Cortex of kidney (tissue), 1 donor: ENCODE data around the gene MAOB.

Experiments
- DNase-seq: peaks from one replicate; lab custom pipeline; 2025; lab: John Stamatoyannopoulos, UW

MAOB gene

DNA sequence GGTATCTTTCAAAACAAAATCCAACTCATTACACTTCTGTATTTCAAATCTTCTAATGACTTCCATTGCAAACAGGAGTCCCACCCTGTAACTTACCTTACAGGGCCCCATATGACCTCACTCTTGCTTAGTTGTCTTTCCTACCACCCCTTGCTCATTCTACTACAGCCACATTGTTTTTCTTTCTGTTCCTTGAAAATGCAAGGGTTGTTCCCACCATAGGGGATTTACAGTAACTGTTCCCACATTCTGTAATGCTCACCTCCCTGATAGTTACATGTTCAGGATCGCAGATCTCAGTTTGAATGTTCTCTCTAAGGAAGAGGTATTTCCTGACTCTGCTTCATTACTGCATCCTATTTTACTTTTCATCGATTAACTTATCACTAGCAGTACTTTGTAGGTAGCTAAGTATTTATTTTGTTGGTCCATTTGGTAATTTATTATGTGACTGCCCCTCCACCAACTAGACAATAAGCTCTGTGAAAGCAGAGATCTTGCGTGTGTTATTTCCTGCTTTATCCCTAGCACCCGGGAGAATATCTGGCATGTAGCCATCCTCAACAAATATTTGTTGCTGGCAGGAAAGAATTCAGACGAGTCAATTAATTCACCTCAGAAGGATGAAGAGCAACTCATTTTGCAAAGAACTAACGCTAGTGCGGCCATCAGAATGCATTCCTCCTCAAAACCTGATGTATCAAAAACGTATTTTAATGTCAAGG, 21.4 kb downstream of the MAOB start:
- DNase-seq: no peak

GRCh38 chrX:43853225-43853828, 28.9 kb downstream of the MAOB start:
- no peak for DNase-seq

DNA sequence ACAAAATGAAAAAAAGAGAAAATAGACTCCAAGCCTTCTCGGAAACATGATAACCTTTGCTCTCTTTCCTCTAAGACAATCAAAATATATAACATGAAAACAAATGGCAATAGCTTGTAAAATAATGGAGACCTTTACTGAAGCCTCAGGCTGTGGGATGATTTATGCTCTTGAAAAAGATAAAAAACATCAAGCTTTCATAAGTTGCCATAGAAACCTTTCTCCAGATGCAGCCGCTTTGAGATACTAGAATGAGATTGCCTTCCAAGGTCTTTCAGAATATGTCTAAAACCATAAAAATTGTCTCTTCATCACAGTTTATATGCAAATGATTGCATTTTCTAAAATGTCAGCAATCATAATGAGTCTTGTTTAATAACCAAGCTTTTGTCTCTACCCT, 31.6 kb downstream of the MAOB start:
- DNase-seq: no peak

- DNase-seq: no peak
These were observed 33.1 kb downstream of the MAOB start for GRCh38 chrX:43849173-43849572.

GRCh38 chrX:43847352-43847751, 34.9 kb downstream of the MAOB start:
- no peak for DNase-seq

DNA sequence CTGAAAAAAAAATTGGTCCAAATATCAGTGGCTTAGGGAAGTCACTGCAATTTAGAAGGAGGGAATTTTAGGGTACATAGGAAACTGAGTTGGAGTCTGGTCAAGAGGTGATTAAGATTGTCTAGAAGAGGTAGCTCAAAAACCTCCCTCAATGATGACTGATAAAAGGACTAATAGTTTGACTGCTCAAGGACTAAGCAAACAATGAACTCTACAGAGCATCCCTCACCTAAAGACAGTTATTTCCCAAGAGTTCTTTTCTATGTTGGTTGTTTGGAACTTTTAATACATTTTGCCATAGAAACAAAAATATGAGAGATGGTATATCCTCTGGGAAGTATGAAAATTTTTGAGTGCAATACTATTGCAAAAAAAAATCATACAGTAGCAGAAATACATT, 35.7 kb downstream of the MAOB start:
- DNase-seq: no peak

GRCh38 chrX:43845776-43846175, 36.5 kb downstream of the MAOB start:
- DNase-seq: no peak

- no peak for DNase-seq
These were observed 42.0 kb downstream of the MAOB start for GRCh38 chrX:43840265-43840664.

- no peak for DNase-seq
These were observed 45.6 kb downstream of the MAOB start for GRCh38 chrX:43836435-43837184.

GRCh38 chrX:43835559-43835958, 46.7 kb downstream of the MAOB start:
- no peak for DNase-seq

GRCh38 chrX:43827791-43828190, 54.5 kb downstream of the MAOB start:
- no peak for DNase-seq

- DNase-seq: no peak
These were observed 60.2 kb downstream of the MAOB start for GRCh38 chrX:43822014-43822413.

- no peak for DNase-seq
These were observed 64.8 kb downstream of the MAOB start for GRCh38 chrX:43817444-43817843.

- DNase-seq: no peak
These were observed 67.0 kb downstream of the MAOB start for GRCh38 chrX:43815209-43815608.

DNA sequence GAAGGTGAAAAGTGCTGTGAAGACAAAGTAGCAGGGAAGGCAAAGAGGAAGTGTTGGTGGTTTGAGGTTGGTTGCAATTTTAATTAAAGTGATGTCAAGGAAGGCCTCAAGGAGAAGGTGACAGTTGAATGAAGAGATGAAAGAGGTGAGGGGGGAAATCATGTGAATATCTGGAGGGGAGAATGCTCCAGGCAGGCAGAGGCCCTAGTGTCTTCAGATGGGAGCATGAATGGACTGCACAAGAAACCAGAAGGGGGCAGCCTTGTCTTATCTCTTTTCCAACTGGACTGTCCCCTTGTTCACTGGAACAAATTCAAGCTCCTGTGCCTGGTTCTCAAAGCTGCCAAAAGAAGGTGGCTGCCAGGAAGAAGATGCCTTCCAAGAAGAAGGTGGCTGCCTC, 68.4 kb downstream of the MAOB start:
- no peak for DNase-seq

- DNase-seq: no peak
These were observed 68.9 kb downstream of the MAOB start for GRCh38 chrX:43813319-43813718.

GRCh38 chrX:43809463-43809862, 72.8 kb downstream of the MAOB start:
- DNase-seq: no peak

GRCh38 chrX:43808231-43808630, 74.0 kb downstream of the MAOB start:
- DNase-seq: no peak

GRCh38 chrX:43805579-43805978, 76.7 kb downstream of the MAOB start:
- DNase-seq: no peak

GRCh38 chrX:43804021-43804420, 78.2 kb downstream of the MAOB start:
- DNase-seq: no peak

DNA sequence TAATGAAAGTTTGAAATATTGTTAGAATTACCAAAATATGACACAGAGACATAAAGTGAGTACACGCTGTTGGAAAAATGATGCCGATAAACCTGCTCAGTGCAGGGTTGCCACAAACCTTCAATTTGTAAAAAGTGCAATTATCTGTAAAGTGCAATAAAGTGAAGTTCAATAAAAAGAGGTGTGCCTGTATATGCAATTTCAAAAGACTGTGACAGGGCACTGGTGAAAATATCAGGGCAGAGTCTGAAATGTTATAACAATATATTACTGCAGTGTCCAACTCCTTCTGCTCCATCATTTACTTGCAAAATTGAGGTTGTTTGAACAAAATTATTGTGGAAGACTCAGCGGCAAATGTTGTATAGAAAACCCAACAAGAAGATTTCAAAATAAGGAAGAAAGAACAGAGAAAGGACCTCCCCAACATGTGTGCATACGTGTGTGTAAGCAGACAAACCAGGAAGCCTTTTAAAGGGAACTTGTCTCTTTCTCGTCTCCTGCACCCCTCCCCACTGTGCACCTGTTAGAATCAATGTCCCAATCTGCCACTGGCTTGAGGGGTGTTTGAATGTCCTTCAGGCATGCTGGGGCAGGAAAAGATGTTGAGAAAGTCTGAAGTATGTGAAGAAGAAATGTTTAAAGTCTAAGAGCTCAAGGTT, 96.2 kb downstream of the MAOB start:
- no peak for DNase-seq

DNA sequence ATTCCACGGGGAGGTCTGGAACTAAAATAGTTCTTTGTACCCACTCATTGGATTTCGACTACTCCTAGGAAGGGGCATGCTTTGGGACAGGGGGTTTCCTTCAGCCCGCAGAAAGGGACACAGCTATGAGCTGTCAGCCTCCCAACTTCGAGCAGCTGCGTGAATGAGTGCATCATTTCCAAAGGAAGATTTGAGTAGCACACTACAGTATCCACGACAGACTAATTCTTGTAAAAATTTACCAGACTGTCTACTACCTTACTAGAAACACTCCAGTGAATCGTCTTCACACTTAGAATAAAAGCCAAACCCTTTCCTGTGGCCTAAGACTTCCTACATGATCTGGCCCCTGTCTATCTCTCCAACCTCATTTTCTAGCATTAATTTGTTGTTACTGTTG, 124.2 kb downstream of the MAOB start:
- no peak for DNase-seq

- no peak for DNase-seq
These were observed 126.2 kb downstream of the MAOB start for GRCh38 chrX:43756076-43756475.
